Astrocyte of the spinal cord (primary cell): Measurements from ENCODE around the gene SLC1A4.

Experiments
- DNase-seq: peaks from one replicate; pipeline ENCODE4 v3.0.0; 2011; ENCODE audit warnings: low read depth, low spot score
- H3K4me3 ChIP-seq: 2 replicates; pipeline ENCODE4 v1.5.1; 2011; ENCODE audit warnings: low read depth, mild to moderate bottlenecking, low read length, moderate library complexity
- CTCF ChIP-seq: IDR thresholded peaks from 2 replicates; pipeline ENCODE4 v1.5.1; 2012; ENCODE audit warnings: low read depth, mild to moderate bottlenecking, low read length, inconsistent platforms
- in situ Hi-C: cut with HindIII; loops from 2 replicates; pipeline ENCODE4 v1.10.0; 2017; ENCODE audit warnings: low sequenced_read_pairs

SLC1A4 gene

GRCh38 chr2:64990876-64991275 is 1.7 kb downstream of the SLC1A4 start:
- peak overlapping the region; percentile 70 for H3K4me3 ChIP-seq
- in situ Hi-C loops = no loop called here
- no peak for DNase-seq
- TF ChIP-seq CTCF = no peak

GRCh38 chr2:64992218-64992617 is 3.0 kb downstream of the SLC1A4 start:
- no peak overlapping the region for H3K4me3 ChIP-seq
- DNase-seq = no peak
- no peak for TF ChIP-seq CTCF
- in situ Hi-C loops = no loop called here

DNA sequence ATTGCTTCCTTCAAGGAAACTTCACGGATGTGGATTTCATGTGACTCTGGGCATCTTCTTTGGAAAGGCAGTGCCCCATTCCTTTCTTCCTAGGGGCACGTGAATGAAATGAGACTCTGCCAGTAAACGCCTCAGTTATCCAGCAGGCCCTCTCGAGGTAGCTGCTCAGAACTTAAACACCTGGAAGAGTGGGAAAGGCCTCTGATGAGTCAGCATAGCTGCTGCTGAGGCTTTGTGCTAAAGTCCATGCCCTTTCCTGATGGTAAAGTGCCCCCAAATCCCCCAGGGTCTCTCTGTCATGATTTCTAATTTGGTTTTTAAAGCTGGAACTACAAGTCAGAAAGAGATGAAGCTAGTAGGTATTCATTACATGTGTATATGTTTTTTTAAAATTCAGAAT is 3.8 kb downstream of the SLC1A4 start:
- in situ Hi-C loops = no loop called here
- H3K4me3 ChIP-seq = no peak overlapping the region
- DNase-seq = no peak
- TF ChIP-seq CTCF = no peak

GRCh38 chr2:64995041-64995440 is 5.8 kb downstream of the SLC1A4 start:
- in situ Hi-C loops = no loop called here

DNA sequence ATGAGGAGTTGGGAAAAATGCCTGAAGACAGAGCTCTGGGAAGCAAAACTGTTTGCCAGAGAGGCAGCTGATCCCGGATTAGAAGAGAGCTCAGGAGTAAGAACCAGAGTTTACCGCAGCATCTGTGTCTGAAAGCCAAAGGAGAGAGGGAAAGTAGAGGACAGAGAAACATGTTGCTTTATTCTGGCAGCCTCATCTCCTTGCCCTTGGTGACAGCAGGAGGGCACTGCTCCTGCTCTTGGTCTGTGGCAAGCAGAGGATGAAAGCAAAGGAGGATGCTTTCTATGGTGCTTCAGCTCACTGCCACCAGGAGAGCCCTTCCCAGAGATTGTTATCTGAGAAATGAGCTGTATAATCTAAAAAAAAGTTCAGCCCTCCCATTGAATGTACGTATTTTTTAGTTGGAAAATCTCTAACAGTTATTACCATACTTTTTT is 7.7 kb downstream of the SLC1A4 start:
- in situ Hi-C loops = no loop called here
- DNase-seq = no peak
- TF ChIP-seq CTCF = peak; percentile 21
- H3K4me3 ChIP-seq = no peak overlapping the region

More at GRCh38 chr2:64995041-64995440, 5.8 kb downstream of the SLC1A4 start:
- DNase-seq = no peak
- TF ChIP-seq CTCF = no peak
- no peak overlapping the region for H3K4me3 ChIP-seq

GRCh38 chr2:64998658-64999061 is 9.5 kb downstream of the SLC1A4 start:
- TF ChIP-seq CTCF = no peak
- DNase-seq = peak; percentile 52

DNA sequence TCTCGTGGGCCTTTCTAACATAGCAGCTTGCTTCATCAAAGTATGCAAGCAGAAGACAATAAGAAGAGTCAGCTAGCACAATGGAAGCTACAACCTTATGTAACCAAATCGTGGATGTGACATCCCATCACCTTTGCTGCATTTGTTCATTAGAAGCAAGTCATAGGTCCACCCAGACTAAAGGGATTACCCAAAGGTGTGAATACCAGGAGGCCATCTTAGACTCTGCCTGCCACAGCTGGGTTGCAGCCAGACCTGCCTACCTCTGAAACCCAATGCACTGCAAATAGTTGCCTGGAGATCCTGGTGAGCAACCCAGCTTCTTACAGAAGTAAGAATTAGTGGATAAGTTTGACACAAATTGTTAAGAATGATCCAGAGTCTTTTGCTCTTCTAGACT is 10.6 kb downstream of the SLC1A4 start:
- DNase-seq = no peak
- H3K4me3 ChIP-seq = no peak overlapping the region
- in situ Hi-C loops = no loop called here
- no peak for TF ChIP-seq CTCF

More at GRCh38 chr2:64998658-64999061, 9.5 kb downstream of the SLC1A4 start:
- in situ Hi-C loops = no loop called here
- H3K4me3 ChIP-seq = no peak overlapping the region
